CD4-positive, alpha-beta T cell (primary cell): ENCODE data around the gene KIF25. TPM values are rescaled to one million over a fixed set of nuclear protein-coding genes. Genes with fewer than 3 reads are reported as not detected.

ENCODE experiments used
- ATAC-seq: fragments of 200-7000 bp; cut with Tn5 transposase; one replicate; pipeline ENCODE4 v1.10.0; 2022; ENCODE audit warnings: mild to moderate bottlenecking; ENCODE audit not compliant: poor library complexity
- CTCF ChIA-PET: fragments of 350-600 bp; sonication (Branson Sonifier 250); formaldehyde crosslinking; loops from one replicate; lab custom pipeline; 2021; ENCODE audit warnings: antibody characterized with exemption, inconsistent platforms; lab: Charles Lee
- POLR2A ChIA-PET: fragments of 350-600 bp; sonication (Branson Sonifier 250); formaldehyde crosslinking; loops from one replicate; lab custom pipeline; 2021; ENCODE audit warnings: antibody characterized with exemption, inconsistent platforms; lab: Charles Lee
- DNase-seq, 14 experiments: peaks; one replicate each; pipeline ENCODE4 v3.0.0-alpha.2; 2013 to 2020; ENCODE audit warnings: mixed read lengths in 2 of 14
- H3K27ac ChIP-seq, 2 donors: one replicate each; pipeline versions ENCODE4 v1.5.1 to v1.7.0; 2013; ENCODE audit warnings: low read length in 2 of 2, low read depth in 1 of 2, mild to moderate bottlenecking in 1 of 2
- H3K27me3 ChIP-seq, 2 experiments: 1 replicate in 1 of 2; 2 replicates in 1 of 2; pipeline versions ENCODE4 v1.6.1 to v1.7.0; 2013; ENCODE audit warnings: low read length in 2 of 2, control low read depth in 1 of 2, mild to moderate bottlenecking in 1 of 2, moderate library complexity in 1 of 2; ENCODE audit not compliant: insufficient read depth in 2 of 2, control insufficient read depth in 1 of 2
- H3K36me3 ChIP-seq: one replicate; pipeline ENCODE4 v1.6.1; 2013; ENCODE audit warnings: low read length, control low read depth; ENCODE audit not compliant: insufficient read depth
- H3K4me1 ChIP-seq: one replicate; pipeline ENCODE4 v1.6.1; 2013; ENCODE audit warnings: low read length, control low read depth; ENCODE audit not compliant: insufficient read depth
- H3K4me3 ChIP-seq: one replicate; pipeline ENCODE4 v1.5.1; 2013; ENCODE audit warnings: mild to moderate bottlenecking, low read length, moderate library complexity
- H3K9me3 ChIP-seq, 2 experiments: 1 replicate in 1 of 2; 2 replicates in 1 of 2; pipeline versions ENCODE4 v1.6.1 to v1.7.0; 2013; ENCODE audit warnings: low read length in 2 of 2, mild to moderate bottlenecking in 2 of 2, control low read depth in 1 of 2, moderate library complexity in 1 of 2; ENCODE audit not compliant: control insufficient read depth in 1 of 2, insufficient read depth in 1 of 2
- H3K27ac Mint-ChIP-seq: one replicate; pipeline ENCODE4 v1.8.0; 2020; ENCODE audit warnings: mixed read lengths
- H3K27me3 Mint-ChIP-seq: one replicate; pipeline ENCODE4 v1.8.0; 2021; ENCODE audit warnings: mixed read lengths
- H3K36me3 Mint-ChIP-seq: one replicate; pipeline ENCODE4 v1.8.0; 2021; ENCODE audit warnings: low read depth, mixed read lengths
- H3K4me1 Mint-ChIP-seq: one replicate; pipeline ENCODE4 v1.8.0; 2021; ENCODE audit warnings: low read depth, mixed read lengths
- H3K4me3 Mint-ChIP-seq: one replicate; pipeline ENCODE4 v1.8.0; 2020; ENCODE audit warnings: mild to moderate bottlenecking, mixed read lengths
- H3K9me3 Mint-ChIP-seq: one replicate; pipeline ENCODE4 v1.8.0; 2020; ENCODE audit warnings: mixed read lengths
- intact Hi-C, 2 experiments: fragments of 100-400 bp; cut with DNase I in 1 of 2; cut with micrococcal nuclease in 1 of 2; formaldehyde crosslinking; loops; one replicate each; pipeline versions ENCODE4 v1.15.1 to v1.9.0; 2023 to 2025; cut with DNase I, micrococcal nuclease
- total RNA-seq, 174 experiments: library from RNA in 2 of 174; stranded (reverse) in 2 of 174; gene quantifications; one replicate each; pipeline ENCODE4 v1.2.3 and lab custom pipeline; 2021 to 2026
- TF ChIP-seq, protein P1 (sequence below): fragments of 200-600 bp; IDR thresholded peaks from one replicate; pipeline ENCODE4 v1.8.0; 2022; ENCODE audit warnings: antibody characterized with exemption, mild to moderate bottlenecking

Gene KIF25
- total RNA-seq, 2 experiments from 2014 or later = not detected

- TF ChIP-seq, protein P1, sequence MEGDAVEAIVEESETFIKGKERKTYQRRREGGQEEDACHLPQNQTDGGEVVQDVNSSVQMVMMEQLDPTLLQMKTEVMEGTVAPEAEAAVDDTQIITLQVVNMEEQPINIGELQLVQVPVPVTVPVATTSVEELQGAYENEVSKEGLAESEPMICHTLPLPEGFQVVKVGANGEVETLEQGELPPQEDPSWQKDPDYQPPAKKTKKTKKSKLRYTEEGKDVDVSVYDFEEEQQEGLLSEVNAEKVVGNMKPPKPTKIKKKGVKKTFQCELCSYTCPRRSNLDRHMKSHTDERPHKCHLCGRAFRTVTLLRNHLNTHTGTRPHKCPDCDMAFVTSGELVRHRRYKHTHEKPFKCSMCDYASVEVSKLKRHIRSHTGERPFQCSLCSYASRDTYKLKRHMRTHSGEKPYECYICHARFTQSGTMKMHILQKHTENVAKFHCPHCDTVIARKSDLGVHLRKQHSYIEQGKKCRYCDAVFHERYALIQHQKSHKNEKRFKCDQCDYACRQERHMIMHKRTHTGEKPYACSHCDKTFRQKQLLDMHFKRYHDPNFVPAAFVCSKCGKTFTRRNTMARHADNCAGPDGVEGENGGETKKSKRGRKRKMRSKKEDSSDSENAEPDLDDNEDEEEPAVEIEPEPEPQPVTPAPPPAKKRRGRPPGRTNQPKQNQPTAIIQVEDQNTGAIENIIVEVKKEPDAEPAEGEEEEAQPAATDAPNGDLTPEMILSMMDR = no peak
- Histone ChIP-seq H3K27me3 (peaks cover 2 to 15% of the 10 kb centered on the region in 2 experiments), H3K27ac (no peak overlapping the region), H3K9me3 (peaks cover 39 to 75% of the 10 kb centered on the region in 2 experiments), H3K4me1 (no peaks in the 10 kb centered on the region), H3K36me3 (no peaks in the 10 kb centered on the region), H3K4me3 (no peak overlapping the region)
- intact Hi-C loops = no loop called here
- Mint-ChIP-seq H3K4me1 (no peaks in the 10 kb centered on the region), H3K4me3 (no peak overlapping the region), H3K9me3 (peaks cover 3% of the 10 kb centered on the region), H3K27ac (no peak overlapping the region), H3K27me3 (peaks cover 13% of the 10 kb centered on the region), H3K36me3 (no peaks in the 10 kb centered on the region)
- DNase-seq (no peak), ATAC-seq (no peak)
- POLR2A ChIA-PET = no interaction called here
- CTCF ChIA-PET = no interaction called here
Measured at GRCh38 chr6:168039849-168040248, 42.4 kb downstream of the KIF25 start.

DNA sequence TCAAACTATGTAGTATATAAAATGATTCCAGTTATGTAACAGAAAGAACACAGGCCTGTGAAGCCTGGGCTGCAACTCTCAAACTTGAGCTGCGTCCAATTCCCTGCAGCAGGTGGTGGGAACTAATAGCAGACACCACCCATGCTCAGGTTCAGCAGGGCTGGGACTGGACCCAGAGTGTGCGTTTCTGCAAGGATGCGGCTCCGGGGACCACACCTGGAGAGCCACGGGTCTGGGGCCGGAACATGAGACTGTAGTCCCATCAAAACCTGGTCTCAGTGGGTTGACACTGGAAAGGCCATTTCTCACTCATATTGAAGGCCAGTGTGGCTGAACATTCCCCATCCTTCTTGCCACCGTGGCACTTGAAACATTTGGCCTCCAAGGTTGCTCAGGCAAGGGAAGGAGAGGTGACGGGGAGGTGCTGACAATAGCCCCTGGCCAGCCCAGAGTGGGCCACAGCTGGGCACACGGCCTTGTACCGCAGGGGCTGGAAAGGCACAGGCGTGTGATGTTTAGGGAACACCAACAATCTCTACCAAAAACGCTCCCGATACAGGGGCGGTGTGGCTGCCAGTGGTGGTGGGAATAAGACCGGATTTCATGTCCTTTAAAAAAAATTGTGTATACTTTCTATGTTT, 43.5 kb downstream of the KIF25 start:
- no peak overlapping the region for H3K4me3 ChIP-seq
- no peak overlapping the region for H3K27ac Mint-ChIP-seq
- POLR2A ChIA-PET = no interaction called here
- H3K27ac ChIP-seq = no peak overlapping the region
- no peak for DNase-seq
- H3K27me3 ChIP-seq = peaks cover 0 to 6% of the 10 kb centered on the region in 2 experiments
- H3K4me3 Mint-ChIP-seq = no peak overlapping the region
- intact Hi-C loops = no loop called here
- H3K36me3 ChIP-seq = no peaks in the 10 kb centered on the region
- CTCF ChIA-PET = no interaction called here
- H3K27me3 Mint-ChIP-seq = peaks cover 8% of the 10 kb centered on the region
- no peak for ATAC-seq
- H3K4me1 ChIP-seq = no peaks in the 10 kb centered on the region
- H3K9me3 ChIP-seq = peaks cover 39 to 75% of the 10 kb centered on the region in 2 experiments
- TF ChIP-seq, protein P1 = no peak
- H3K9me3 Mint-ChIP-seq = peaks cover 3% of the 10 kb centered on the region
- H3K4me1 Mint-ChIP-seq = no peaks in the 10 kb centered on the region
- no peaks in the 10 kb centered on the region for H3K36me3 Mint-ChIP-seq

DNA sequence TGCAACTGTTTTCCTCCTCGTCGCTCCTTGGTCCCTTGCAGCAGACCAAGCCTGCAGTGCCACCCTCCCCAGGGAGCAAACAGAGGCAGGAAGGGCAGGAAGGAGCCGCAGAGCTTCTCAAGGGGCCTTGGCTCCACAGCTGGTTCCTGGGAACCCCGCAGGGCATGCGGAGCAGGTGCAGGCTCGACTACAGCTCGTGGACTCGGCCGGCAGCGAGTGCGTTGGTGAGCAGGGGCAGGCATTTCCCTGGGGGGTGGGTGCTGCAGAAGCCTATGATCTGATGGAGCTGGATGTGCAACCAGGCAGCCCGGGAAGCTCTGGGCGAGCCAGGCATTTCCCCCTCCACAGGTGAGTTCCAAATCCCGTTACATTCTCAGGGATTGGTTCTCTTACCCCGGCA, 44.5 kb downstream of the KIF25 start:
- no peak overlapping the region for H3K27ac Mint-ChIP-seq
- ATAC-seq (no peak), DNase-seq (no peak)
- H3K4me3 ChIP-seq = no peak overlapping the region
- peaks cover 39 to 75% of the 10 kb centered on the region in 2 experiments for H3K9me3 ChIP-seq
- TF ChIP-seq, protein P1 = no peak
- POLR2A ChIA-PET = no interaction called here
- H3K36me3 Mint-ChIP-seq = no peaks in the 10 kb centered on the region
- intact Hi-C loops = no loop called here
- H3K27ac ChIP-seq = no peak overlapping the region
- H3K4me3 Mint-ChIP-seq = no peak overlapping the region
- CTCF ChIA-PET = no interaction called here
- H3K36me3 ChIP-seq = no peaks in the 10 kb centered on the region
- peaks cover 3% of the 10 kb centered on the region for H3K9me3 Mint-ChIP-seq
- H3K27me3 ChIP-seq = no peaks in the 10 kb centered on the region
- no peaks in the 10 kb centered on the region for H3K4me1 ChIP-seq
- no peaks in the 10 kb centered on the region for H3K4me1 Mint-ChIP-seq
- no peaks in the 10 kb centered on the region for H3K27me3 Mint-ChIP-seq
